ENCODE measurements around the gene SEMA4B. TPM values are rescaled to one million over a fixed set of nuclear protein-coding genes. Genes with fewer than 3 reads are reported as not detected.

The SEMA4B gene
- total and polyA plus RNA-seq, 2 experiments from 2014 or later = 3.6 to 4.5 TPM

- H3K27me3 ChIP-seq (replicated peaks; ENCODE audit: insufficient read depth) = no peaks in the 10 kb centered on the region
- no peak overlapping the region for H3K27ac ChIP-seq
- 0 out of 2 replicates have a peak, but pooled peaks cover 8% of the 10 kb centered on the region for H3K4me1 ChIP-seq (ENCODE audit: insufficient read depth)
- no peaks in the 10 kb centered on the region for H3K36me3 ChIP-seq (ENCODE audit: low read depth)
- H3K9ac ChIP-seq = no peak overlapping the region
- 83% methylated on average over 12 of the region's 12 CpGs for WGBS, 2 experiments (ENCODE audit: low coverage in 1 of 2, low lambda C conversion rate in 2 of 2, missing lambda C conversion rate in 2 of 2)
- no peaks in the 10 kb centered on the region for H3K9me3 ChIP-seq (ENCODE audit: low read depth)
- no peaks in the 10 kb centered on the region for H4K20me1 ChIP-seq (ENCODE audit: insufficient read depth)
- H3K4me3 ChIP-seq = no peak overlapping the region
- H3F3A ChIP-seq (ENCODE audit: insufficient read depth) = no peaks in the 10 kb centered on the region
- no peak overlapping the region for H2AFZ ChIP-seq
- no peak for DNase-seq
- H3K79me2 ChIP-seq (ENCODE audit: insufficient read depth) = peaks cover 22% of the 10 kb centered on the region
- TF ChIP-seq EZH2phosphoT487 (IDR thresholded peaks at IDR 0.05; ENCODE audit: insufficient read depth, low read depth) (no peak), EZH2 (IDR thresholded peaks at IDR 0.05; ENCODE audit: insufficient read depth, poor library complexity, severe bottlenecking) (no peak)
- H3K9me2 ChIP-seq (ENCODE audit: insufficient read depth) = no peaks in the 10 kb centered on the region
- H3K4me2 ChIP-seq (ENCODE audit: unreplicated experiment) = no peak overlapping the region
- in situ Hi-C loops (cut with MboI) = no loop called here
These were observed 29.0 kb downstream of the SEMA4B start for GRCh38 chr15:90230071-90230494.

GRCh38 chr15:90230610-90231009 is 29.5 kb downstream of the SEMA4B start:
- TF ChIP-seq EZH2phosphoT487 (IDR thresholded peaks at IDR 0.05; ENCODE audit: insufficient read depth, low read depth) (no peak), EZH2 (IDR thresholded peaks at IDR 0.05; ENCODE audit: insufficient read depth, poor library complexity, severe bottlenecking) (no peak)
- no peak overlapping the region for H3K27ac ChIP-seq
- H3K36me3 ChIP-seq (ENCODE audit: low read depth) = no peaks in the 10 kb centered on the region
- in situ Hi-C loops (cut with MboI) = no loop called here
- H3K9ac ChIP-seq = no peak overlapping the region
- H3K9me3 ChIP-seq (ENCODE audit: low read depth) = no peaks in the 10 kb centered on the region
- H3K4me2 ChIP-seq (ENCODE audit: unreplicated experiment) = no peak overlapping the region
- H3K4me3 ChIP-seq = no peak overlapping the region
- 0 out of 2 replicates have a peak, but pooled peaks cover 8% of the 10 kb centered on the region for H3K4me1 ChIP-seq (ENCODE audit: insufficient read depth)
- no peaks in the 10 kb centered on the region for H3K27me3 ChIP-seq (replicated peaks; ENCODE audit: insufficient read depth)
- no peak overlapping the region for H2AFZ ChIP-seq
- no peaks in the 10 kb centered on the region for H3K9me2 ChIP-seq (ENCODE audit: insufficient read depth)
- no peak for DNase-seq
- WGBS, 2 experiments (ENCODE audit: low coverage in 1 of 2, low lambda C conversion rate in 2 of 2, missing lambda C conversion rate in 2 of 2) = 95 to 97% methylated on average over 6 to 8 of the region's 8 CpGs
- no peaks in the 10 kb centered on the region for H3F3A ChIP-seq (ENCODE audit: insufficient read depth)
- no peaks in the 10 kb centered on the region for H4K20me1 ChIP-seq (ENCODE audit: insufficient read depth)
- peaks cover 22% of the 10 kb centered on the region for H3K79me2 ChIP-seq (ENCODE audit: insufficient read depth)

- Histone ChIP-seq H3K4me1 (ENCODE audit: insufficient read depth) (0 out of 2 replicates have a peak, but pooled peaks cover 8% of the 10 kb centered on the region), H3K27ac (no peak overlapping the region), H3K9ac (no peak overlapping the region), H2AFZ (no peak overlapping the region), H3K79me2 (ENCODE audit: insufficient read depth) (peaks cover 22% of the 10 kb centered on the region), H3K36me3 (ENCODE audit: low read depth) (no peaks in the 10 kb centered on the region), H3F3A (ENCODE audit: insufficient read depth) (no peaks in the 10 kb centered on the region), H3K4me2 (ENCODE audit: unreplicated experiment) (no peak overlapping the region), H3K4me3 (no peak overlapping the region), H3K9me3 (ENCODE audit: low read depth) (no peaks in the 10 kb centered on the region), H3K27me3 (replicated peaks; ENCODE audit: insufficient read depth) (no peaks in the 10 kb centered on the region), H4K20me1 (ENCODE audit: insufficient read depth) (no peaks in the 10 kb centered on the region), H3K9me2 (ENCODE audit: insufficient read depth) (no peaks in the 10 kb centered on the region)
- TF ChIP-seq EZH2phosphoT487 (IDR thresholded peaks at IDR 0.05; ENCODE audit: insufficient read depth, low read depth) (no peak), EZH2 (IDR thresholded peaks at IDR 0.05; ENCODE audit: insufficient read depth, poor library complexity, severe bottlenecking) (no peak)
- 81 to 84% methylated on average over 24 to 27 of the region's 27 CpGs for WGBS, 2 experiments (ENCODE audit: low coverage in 1 of 2, low lambda C conversion rate in 2 of 2, missing lambda C conversion rate in 2 of 2)
- in situ Hi-C loops (cut with MboI) = no loop called here
- DNase-seq = no peak
These were observed 30.2 kb downstream of the SEMA4B start for GRCh38 chr15:90231028-90232017.

- Histone ChIP-seq H3K4me2 (ENCODE audit: unreplicated experiment) (peak overlapping the region; percentile 91), H3K9me2 (ENCODE audit: insufficient read depth) (no peaks in the 10 kb centered on the region), H4K20me1 (ENCODE audit: insufficient read depth) (no peaks in the 10 kb centered on the region), H3F3A (ENCODE audit: insufficient read depth) (no peaks in the 10 kb centered on the region), H3K36me3 (ENCODE audit: low read depth) (no peaks in the 10 kb centered on the region), H3K4me1 (ENCODE audit: insufficient read depth) (0 out of 2 replicates have a peak, but pooled peaks cover 8% of the 10 kb centered on the region), H3K9ac (peak overlapping the region; percentile 93), H2AFZ (no peak overlapping the region), H3K79me2 (ENCODE audit: insufficient read depth) (peaks cover 22% of the 10 kb centered on the region), H3K27me3 (replicated peaks; ENCODE audit: insufficient read depth) (no peaks in the 10 kb centered on the region), H3K4me3 (peak overlapping the region; percentile 90), H3K9me3 (ENCODE audit: low read depth) (no peaks in the 10 kb centered on the region), H3K27ac (no peak overlapping the region)
- WGBS, 2 experiments (ENCODE audit: low coverage in 1 of 2, low lambda C conversion rate in 2 of 2, missing lambda C conversion rate in 2 of 2) = 97% methylated on average over 13 of the region's 13 CpGs
- TF ChIP-seq EZH2phosphoT487 (IDR thresholded peaks at IDR 0.05; ENCODE audit: insufficient read depth, low read depth) = no peak
- TF ChIP-seq EZH2 (IDR thresholded peaks at IDR 0.05; ENCODE audit: insufficient read depth, poor library complexity, severe bottlenecking) = no peak
- peak; percentile 16 for DNase-seq
- in situ Hi-C loops (cut with MboI) = no loop called here
These were observed 31.1 kb downstream of the SEMA4B start for GRCh38 chr15:90232196-90232595.

Data from GM23248 (cell line).